Psoas muscle (tissue), 8 donors: ENCODE data around the gene CTCF. TPM values are rescaled to one million over a fixed set of nuclear protein-coding genes. Genes with fewer than 3 reads are reported as not detected.

Source experiments
- ATAC-seq, 4 donors: fragments of 200-7000 bp; cut with Tn5 transposase; one replicate each; pipeline ENCODE4 v1.9.1; 2020; ENCODE audit warnings: moderate library complexity in 3 of 4, mild to moderate bottlenecking in 2 of 4
- DNase-seq, 2 donors: peaks; one replicate each; pipeline ENCODE4 v3.0.0-alpha.2; 2020
- H3K27ac ChIP-seq: fragments of 200-600 bp; one replicate; pipeline ENCODE4 v1.8.0; 2022
- H3K27me3 ChIP-seq, 3 donors: fragments of 200-600 bp in 1 of 3; one replicate each; pipeline versions ENCODE4 v1.6.1 to v1.8.0; 2013 to 2022; ENCODE audit warnings: low read length in 2 of 3, mild to moderate bottlenecking in 2 of 3, moderate library complexity in 1 of 3; ENCODE audit not compliant: insufficient read depth in 3 of 3
- H3K36me3 ChIP-seq, 2 donors: fragments of 200-600 bp in 1 of 2; one replicate each; pipeline versions ENCODE4 v1.6.1 to v1.8.0; 2013 to 2022; ENCODE audit warnings: low read depth in 1 of 2, mild to moderate bottlenecking in 1 of 2, moderate library complexity in 1 of 2; ENCODE audit not compliant: insufficient read depth in 1 of 2
- H3K4me1 ChIP-seq: fragments of 200-600 bp; one replicate; pipeline ENCODE4 v1.8.0; 2022
- H3K4me3 ChIP-seq: fragments of 200-600 bp; one replicate; pipeline ENCODE4 v1.8.0; 2022; ENCODE audit warnings: mild to moderate bottlenecking
- H3K9me3 ChIP-seq: fragments of 200-600 bp; one replicate; pipeline ENCODE4 v1.8.0; 2022
- CTCF ChIP-seq: fragments of 200-600 bp; IDR thresholded peaks from one replicate; pipeline ENCODE4 v1.8.0; 2022; ENCODE audit warnings: antibody characterized with exemption
- WGBS, 3 donors: extraction: QIAGEN DNeasy Blood & Tissue Kit; methylation state at CpG; one replicate each; pipeline versions ENCODE4 v1.1.6 to v1.1.7; 2013; 5-methylcytosine and 5-hydroxymethylcytosine counted together
- intact Hi-C, 2 donors: fragments of 100-400 bp; cut with DNase I; formaldehyde crosslinking; loops; one replicate each; pipeline versions ENCODE4 v1.11.0 to v1.14.2; 2022
- polyA plus RNA-seq, 3 donors: library from polyadenylated mRNA; stranded (reverse); fragments of 200-250 nt; gene quantifications; one replicate each; pipeline ENCODE4 v1.2.3, GENCODE V29; 2013
- total RNA-seq, 4 donors: library from RNA; stranded (reverse); fragmentation: NEBNext Ultra II Directional in 2 of 4; extraction: Animal tissue kit (Norgen Biotek cat#: 25700) in 2 of 4; gene quantifications; one replicate each; pipeline versions ENCODE4 v1.2.1 to v1.2.4, GENCODE V29; 2021 to 2023
- donor health status: healthy with polysubstance abuse.
- donor health status: DM: no; HTN: no; CAD: no; lungs with moderate emphysema.
- donor health status: Bipolar disorder and iron deficiency.
- donor health status: healthy.
- donor health status: DM: yes; HTN: yes; CAD: no.
- donor health status: DM: no; HTN: no; CAD: no.
- donor health status: DM: no; HTN: no; CAD: no.
- donor health status: DM: yes; HTN: yes; CAD: no.

Gene CTCF
- total and polyA plus RNA-seq, 7 donors: 17.7 to 44.7 (median 25.8) TPM

- peaks cover 0 to 81% (median 46%) of the 10 kb centered on the region in 3 donors for H3K27me3 ChIP-seq
- DNase-seq: peak in 1 of 2 donors; percentile 43
- 84 to 91% (median 90%) methylated on average over 6 to 7 of the region's 7 CpGs for WGBS, 3 donors
- no peak for ATAC-seq
- H3K4me1 ChIP-seq: no peaks in the 10 kb centered on the region
- H3K36me3 ChIP-seq: no peaks in the 10 kb centered on the region
- no peaks in the 10 kb centered on the region for H3K9me3 ChIP-seq
- TF ChIP-seq CTCF: no peak
- intact Hi-C loops: loop anchor here in 1 of 2 donors (5.0 kb wide), 1 partner anchor 394 kb away; no protein-coding TSS in a partner anchor
- no peak overlapping the region for H3K4me3 ChIP-seq
- no peak overlapping the region for H3K27ac ChIP-seq
Observed at GRCh38 chr16:67651039-67651438, 88.7 kb downstream of the CTCF start.

- no peaks in the 10 kb centered on the region for H3K36me3 ChIP-seq
- no peaks in the 10 kb centered on the region for H3K4me1 ChIP-seq
- intact Hi-C loops: loop anchor here in 1 of 2 donors (5.0 kb wide), 1 partner anchor 395 kb away; no protein-coding TSS in a partner anchor
- no peak for TF ChIP-seq CTCF
- H3K4me3 ChIP-seq: no peak overlapping the region
- H3K27me3 ChIP-seq: peaks cover 0 to 74% (median 46%) of the 10 kb centered on the region in 3 donors
- no peak for ATAC-seq
- WGBS, 3 donors: 73 to 87% (median 84%) methylated on average over 4 of the region's 4 CpGs
- no peak overlapping the region for H3K27ac ChIP-seq
- DNase-seq: no peak
- no peaks in the 10 kb centered on the region for H3K9me3 ChIP-seq
Observed at GRCh38 chr16:67651847-67652246, 89.5 kb downstream of the CTCF start.

- intact Hi-C loops: loop anchor here in 1 of 2 donors (5.0 kb wide), 1 partner anchor 395 kb away; no protein-coding TSS in a partner anchor
- no peak overlapping the region for H3K27ac ChIP-seq
- 8% methylated on average over 23 to 59 of the region's 59 CpGs for WGBS, 3 donors
- no peaks in the 10 kb centered on the region for H3K4me1 ChIP-seq
- peaks cover 0 to 3% of the 10 kb centered on the region in 2 donors for H3K36me3 ChIP-seq
- peaks cover 0 to 66% (median 43%) of the 10 kb centered on the region in 3 donors for H3K27me3 ChIP-seq
- H3K9me3 ChIP-seq: no peaks in the 10 kb centered on the region
- peak overlapping the region; percentile 56 for H3K4me3 ChIP-seq
- DNase-seq: no peak
- peak in 3 of 4 donors; percentile 21 to 42 (median 40) for ATAC-seq
- TF ChIP-seq CTCF: no peak
Observed at GRCh38 chr16:67652578-67653127, 90.3 kb downstream of the CTCF start.

- H3K4me1 ChIP-seq: no peaks in the 10 kb centered on the region
- peak in 2 of 4 donors; percentile 28 to 31 for ATAC-seq
- peak; percentile 25 for TF ChIP-seq CTCF
- WGBS, 3 donors: 0 to 10% (median 9%) methylated on average over 17 to 68 of the region's 68 CpGs
- H3K4me3 ChIP-seq: peak overlapping the region; percentile 56
- no peak for DNase-seq
- peaks cover 0 to 8% of the 10 kb centered on the region in 2 donors for H3K36me3 ChIP-seq
- intact Hi-C loops: loop anchor here in 1 of 2 donors (5.0 kb wide), 1 partner anchor 396 kb away; no protein-coding TSS in a partner anchor
- H3K9me3 ChIP-seq: no peaks in the 10 kb centered on the region
- no peak overlapping the region for H3K27ac ChIP-seq
- peaks cover 0 to 60% (median 41%) of the 10 kb centered on the region in 3 donors for H3K27me3 ChIP-seq
Observed at GRCh38 chr16:67653128-67653788, 90.9 kb downstream of the CTCF start.
